SK-N-MC (cell line): ENCODE data around the gene LRIG2.

ENCODE experiments used
- EZH2 ChIP-seq: fragments of 200-600 bp; sonication (generic); IDR thresholded peaks from one replicate; pipeline ENCODE4 v1.6.1; 2017; ENCODE audit warnings: antibody characterized with exemption
- FOXP2 ChIP-seq: optimal IDR thresholded peaks from 2 replicates; pipeline ENCODE3; 2011; ENCODE audit warnings: mild to moderate bottlenecking, moderate library complexity; ENCODE audit not compliant: insufficient read depth; ENCODE audit errors: extremely low read length, control extremely low read depth
- POLR2AphosphoS5 ChIP-seq: IDR thresholded peaks from 2 replicates; pipeline ENCODE4 v1.6.1; 2012; ENCODE audit warnings: mild to moderate bottlenecking, low read depth, low read length, borderline replicate concordance

DNA sequence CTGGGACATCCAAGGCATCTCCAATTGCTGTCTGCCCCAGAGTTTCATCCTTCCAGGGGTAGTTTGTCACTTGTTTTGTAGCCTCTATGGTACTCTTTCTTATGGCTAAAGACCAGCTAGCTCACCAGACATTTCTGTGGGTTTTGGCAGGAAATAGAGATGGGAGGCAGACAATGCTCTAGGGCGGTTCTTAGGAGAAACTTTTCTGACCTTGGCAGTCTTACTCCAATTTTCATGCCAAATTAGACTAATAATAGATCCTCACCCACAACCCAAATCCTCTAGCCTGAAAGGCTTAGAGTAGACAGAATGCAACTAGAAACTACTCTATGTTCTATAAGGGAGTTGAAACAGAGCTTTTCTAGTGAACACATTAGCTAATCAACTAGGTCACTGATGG is 69.8 kb downstream of the LRIG2 start:
- TF ChIP-seq EZH2 (no peak), POLR2AphosphoS5 (no peak), FOXP2 (no peak)
